ENCODE results near the gene TRIO.
A peak's percentile ranks its signal among the peaks of the same experiment; 100 is the strongest.

Gene TRIO

DNA sequence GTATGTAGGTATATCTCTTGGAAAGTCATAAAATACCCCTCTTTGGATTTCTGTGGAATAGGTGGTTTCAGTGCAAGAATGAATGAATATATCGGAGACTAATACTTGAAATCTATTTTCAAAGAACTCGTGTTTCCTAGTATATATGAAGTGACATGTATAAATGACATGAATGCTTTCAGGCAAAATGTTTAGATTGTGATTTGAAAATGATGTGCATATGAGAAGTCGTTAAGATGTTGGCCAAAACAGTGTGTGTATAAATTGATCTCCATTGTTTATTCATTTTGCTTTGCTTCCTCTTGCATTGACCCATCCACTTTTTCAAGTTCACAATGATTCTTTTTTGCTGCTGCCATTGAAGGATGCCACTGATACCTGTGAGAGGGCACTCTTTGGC, 8.3 kb downstream of the TRIO start:
- no peak overlapping the region for H3K4me3 ChIP-seq (ENCODE audit: low read depth, low read length)
- TF ChIP-seq, protein P1, sequence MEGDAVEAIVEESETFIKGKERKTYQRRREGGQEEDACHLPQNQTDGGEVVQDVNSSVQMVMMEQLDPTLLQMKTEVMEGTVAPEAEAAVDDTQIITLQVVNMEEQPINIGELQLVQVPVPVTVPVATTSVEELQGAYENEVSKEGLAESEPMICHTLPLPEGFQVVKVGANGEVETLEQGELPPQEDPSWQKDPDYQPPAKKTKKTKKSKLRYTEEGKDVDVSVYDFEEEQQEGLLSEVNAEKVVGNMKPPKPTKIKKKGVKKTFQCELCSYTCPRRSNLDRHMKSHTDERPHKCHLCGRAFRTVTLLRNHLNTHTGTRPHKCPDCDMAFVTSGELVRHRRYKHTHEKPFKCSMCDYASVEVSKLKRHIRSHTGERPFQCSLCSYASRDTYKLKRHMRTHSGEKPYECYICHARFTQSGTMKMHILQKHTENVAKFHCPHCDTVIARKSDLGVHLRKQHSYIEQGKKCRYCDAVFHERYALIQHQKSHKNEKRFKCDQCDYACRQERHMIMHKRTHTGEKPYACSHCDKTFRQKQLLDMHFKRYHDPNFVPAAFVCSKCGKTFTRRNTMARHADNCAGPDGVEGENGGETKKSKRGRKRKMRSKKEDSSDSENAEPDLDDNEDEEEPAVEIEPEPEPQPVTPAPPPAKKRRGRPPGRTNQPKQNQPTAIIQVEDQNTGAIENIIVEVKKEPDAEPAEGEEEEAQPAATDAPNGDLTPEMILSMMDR (conservative IDR thresholded peaks at IDR 0.05; ENCODE audit: low read depth, low read length), result no peak
- DNase-seq (ENCODE audit: low read depth), result no peak

DNA sequence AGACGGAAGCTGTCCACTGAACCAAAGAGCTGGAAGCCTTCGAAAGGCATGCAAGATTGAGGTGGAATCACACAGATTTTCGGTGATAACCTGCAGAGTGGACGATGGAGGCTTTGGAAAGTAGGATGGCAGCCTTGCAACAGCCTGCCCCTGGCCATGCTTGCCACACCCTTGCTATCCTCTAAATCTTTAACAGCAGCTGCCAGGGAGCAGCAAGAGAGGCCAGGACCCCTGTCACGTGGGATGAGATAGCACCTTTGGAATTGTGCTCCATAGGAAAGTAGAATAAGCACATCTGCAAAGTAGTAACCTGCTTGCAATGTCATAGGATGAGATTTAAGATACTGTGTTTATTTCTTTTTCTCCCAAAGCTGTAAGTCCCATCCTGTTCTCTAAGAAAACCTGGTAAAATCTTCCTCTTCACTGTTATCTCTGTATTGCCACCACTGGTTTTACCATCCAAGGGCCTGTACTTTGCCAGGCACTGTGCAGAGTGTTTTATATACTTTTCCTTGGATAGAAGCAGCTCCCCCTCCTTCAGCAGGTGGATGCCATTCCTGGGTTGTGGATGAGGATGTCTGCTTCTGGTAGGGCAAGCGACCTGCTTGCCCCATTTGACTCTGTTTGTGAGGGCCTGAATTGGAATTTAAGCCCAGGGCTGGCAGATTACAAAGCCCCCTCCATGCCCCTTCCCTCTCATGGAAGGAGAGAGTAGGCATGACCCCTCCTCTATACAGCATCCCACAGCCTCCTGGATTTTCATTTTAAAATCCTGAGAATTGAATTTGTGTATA, 10.1 kb downstream of the TRIO start:
- no peak overlapping the region for H3K4me3 ChIP-seq (ENCODE audit: low read depth, low read length)
- no peak for DNase-seq (ENCODE audit: low read depth)
- TF ChIP-seq, protein P1 (conservative IDR thresholded peaks at IDR 0.05; ENCODE audit: low read depth, low read length), result no peak

DNA sequence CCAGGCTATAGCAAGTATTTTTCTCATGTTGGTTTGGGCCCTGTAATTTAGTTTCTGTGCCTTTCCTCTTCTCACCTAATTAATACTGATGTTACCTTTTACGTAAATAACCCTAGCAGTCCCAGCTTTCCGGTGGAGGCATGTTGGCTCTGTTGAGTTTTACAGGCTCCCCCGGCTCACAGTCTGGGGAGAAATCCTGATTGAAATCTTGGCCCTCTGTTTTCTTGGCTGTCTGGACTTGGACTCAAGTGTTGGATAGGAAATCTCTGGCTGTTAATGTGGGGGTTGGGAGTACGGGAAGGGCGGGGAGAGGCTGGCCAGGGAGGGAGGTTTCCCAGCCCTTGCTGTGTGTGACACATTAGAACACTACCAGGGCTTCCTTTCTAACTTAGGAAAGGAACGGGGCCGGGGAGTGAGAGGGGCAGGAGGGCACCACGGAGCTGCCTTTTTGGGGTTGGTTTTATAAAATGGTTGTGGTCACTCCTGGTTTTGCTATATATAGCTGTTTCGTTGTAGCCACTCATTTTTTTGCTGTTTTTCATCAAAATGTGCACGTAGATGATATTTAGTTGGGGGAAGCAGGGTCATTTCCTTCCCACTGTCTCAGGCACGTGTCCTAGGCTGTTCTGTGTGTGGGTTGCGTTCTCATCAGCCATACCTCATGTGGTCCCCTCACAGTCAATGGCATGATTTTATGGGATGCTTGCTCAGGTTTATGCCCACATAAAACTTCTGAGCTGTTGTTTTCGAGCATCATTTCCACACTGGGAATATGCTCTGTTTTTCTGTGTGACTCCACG, 11.0 kb downstream of the TRIO start:
- peak; percentile 76 for DNase-seq (ENCODE audit: low read depth)
- H3K4me3 ChIP-seq (ENCODE audit: low read depth, low read length), result peak overlapping the region; percentile 14
- TF ChIP-seq, protein P1 (conservative IDR thresholded peaks at IDR 0.05; ENCODE audit: low read depth, low read length), result no peak

DNA sequence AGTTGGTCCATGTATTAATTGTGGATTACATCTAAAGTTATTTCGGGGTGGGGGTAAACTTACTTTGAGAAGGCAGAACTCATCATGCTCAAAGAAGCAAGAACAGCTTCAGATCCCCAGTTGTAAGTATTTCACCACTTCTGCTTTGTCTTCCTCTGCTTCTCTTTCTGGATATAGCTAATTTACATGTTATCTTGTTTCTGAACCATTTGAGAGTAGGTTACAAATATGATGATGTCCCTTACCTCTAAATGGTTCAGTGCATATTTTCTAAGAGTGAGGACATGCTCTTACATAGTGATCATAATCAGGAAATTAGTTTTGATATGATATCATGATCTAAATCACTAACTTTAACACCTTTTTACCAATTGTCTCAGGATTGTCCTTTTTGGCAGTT, 11.9 kb downstream of the TRIO start:
- no peak overlapping the region for H3K4me3 ChIP-seq (ENCODE audit: low read depth, low read length)
- DNase-seq (ENCODE audit: low read depth), result no peak
- TF ChIP-seq, protein P1 (conservative IDR thresholded peaks at IDR 0.05; ENCODE audit: low read depth, low read length), result no peak

DNA sequence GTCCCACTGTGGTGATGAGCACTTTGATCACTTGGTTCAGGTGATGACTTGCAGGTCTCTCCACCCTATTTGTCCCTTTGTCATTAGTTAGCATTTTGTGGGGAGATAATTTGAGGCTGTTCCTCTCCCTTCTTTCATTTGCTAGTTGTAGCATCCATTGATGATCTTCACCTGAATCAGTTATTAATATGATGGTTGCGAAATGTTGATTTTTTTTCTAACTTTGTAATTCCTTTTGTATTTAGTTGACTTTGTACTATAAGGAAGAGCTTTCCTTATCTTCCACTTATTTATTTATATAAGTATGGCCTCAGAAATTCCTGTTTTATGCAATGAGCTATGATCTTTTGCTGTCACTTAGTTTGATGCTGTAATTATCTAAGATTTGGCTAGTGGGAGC, 12.6 kb downstream of the TRIO start:
- DNase-seq (ENCODE audit: low read depth), result no peak
- no peak overlapping the region for H3K4me3 ChIP-seq (ENCODE audit: low read depth, low read length)
- TF ChIP-seq, protein P1 (conservative IDR thresholded peaks at IDR 0.05; ENCODE audit: low read depth, low read length), result no peak

DNA sequence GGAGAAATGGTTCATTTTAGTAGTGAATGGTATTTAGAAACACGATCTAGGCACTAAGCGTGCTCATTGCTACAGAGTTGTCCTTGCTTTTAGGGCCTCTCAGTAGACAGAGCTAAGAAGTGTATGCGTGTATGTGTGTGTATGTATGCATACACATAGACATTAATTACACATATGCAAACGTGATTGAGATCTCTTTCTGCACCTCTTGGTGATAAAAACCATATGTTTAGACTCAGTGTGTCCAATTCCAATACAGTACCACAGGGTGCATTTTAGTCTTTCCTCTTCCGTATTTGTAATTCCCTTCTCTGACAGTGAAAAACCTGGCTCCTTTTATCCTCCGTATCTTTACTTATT, 13.1 kb downstream of the TRIO start:
- no peak for DNase-seq (ENCODE audit: low read depth)
- no peak overlapping the region for H3K4me3 ChIP-seq (ENCODE audit: low read depth, low read length)
- TF ChIP-seq, protein P1 (conservative IDR thresholded peaks at IDR 0.05; ENCODE audit: low read depth, low read length), result no peak

Data from choroid plexus epithelial cell (primary cell).